KMS-11 (cell line): ENCODE data around the gene IGSF5.

Experiments used
- H2AFZ ChIP-seq: fragments of 200-600 bp; sonication (generic); 2 replicates; pipeline ENCODE4 v1.6.1; 2016; ENCODE audit warnings: antibody characterized with exemption, mixed run types, low read depth
- H3K27ac ChIP-seq: fragments of 200-600 bp; sonication (generic); 2 replicates; pipeline ENCODE4 v1.6.1; 2016; ENCODE audit warnings: mild to moderate bottlenecking, mixed run types
- H3K27me3 ChIP-seq: fragments of 200-600 bp; sonication (generic); 2 replicates; pipeline ENCODE4 v1.6.1; 2017; ENCODE audit warnings: mild to moderate bottlenecking, low read depth, mixed run types, moderate library complexity; ENCODE audit not compliant: insufficient read depth
- H3K36me3 ChIP-seq: fragments of 200-600 bp; sonication (generic); 2 replicates; pipeline ENCODE4 v1.6.1; 2017; ENCODE audit warnings: mild to moderate bottlenecking, mixed run types; ENCODE audit not compliant: insufficient read depth
- H3K4me1 ChIP-seq: fragments of 200-600 bp; sonication (generic); 2 replicates; pipeline ENCODE4 v1.6.1; 2016; ENCODE audit warnings: mild to moderate bottlenecking, low read depth, mixed run types; ENCODE audit not compliant: poor library complexity, severe bottlenecking
- H3K4me2 ChIP-seq: fragments of 200-600 bp; sonication (generic); 2 replicates; pipeline ENCODE4 v1.7.0; 2016; ENCODE audit warnings: mild to moderate bottlenecking, mixed run types
- H3K4me3 ChIP-seq: fragments of 200-600 bp; sonication (generic); IDR thresholded peaks from 2 replicates; pipeline ENCODE4 v1.6.1; 2017; ENCODE audit warnings: low read depth, low read length, mixed read lengths; ENCODE audit not compliant: insufficient read depth
- H3K79me2 ChIP-seq: fragments of 200-600 bp; sonication (generic); 2 replicates; pipeline ENCODE4 v1.6.1; 2016; ENCODE audit warnings: low read depth, mixed run types; ENCODE audit not compliant: insufficient read depth
- H3K9ac ChIP-seq: fragments of 200-600 bp; sonication (generic); 2 replicates; pipeline ENCODE4 v1.6.1; 2016; ENCODE audit warnings: mild to moderate bottlenecking, mixed run types
- H4K20me1 ChIP-seq: fragments of 200-600 bp; sonication (generic); 2 replicates; pipeline ENCODE4 v1.6.1; 2016; ENCODE audit warnings: mild to moderate bottlenecking, mixed run types; ENCODE audit not compliant: insufficient read depth
- CTCF ChIP-seq: fragments of 200-600 bp; sonication (generic); conservative IDR thresholded peaks from 2 replicates; pipeline ENCODE4 v1.6.1; 2017; ENCODE audit warnings: low read depth, mild to moderate bottlenecking, antibody characterized with exemption, low read length, moderate library complexity, mixed read lengths

Gene IGSF5

GRCh38 chr21:39720126-39720778, 24.7 kb upstream of the IGSF5 start:
- no peak overlapping the region for H3K4me2 ChIP-seq
- no peak overlapping the region for H3K4me3 ChIP-seq
- no peak for TF ChIP-seq CTCF
- no peaks in the 10 kb centered on the region for H3K79me2 ChIP-seq
- no peaks in the 10 kb centered on the region for H4K20me1 ChIP-seq
- no peak overlapping the region for H2AFZ ChIP-seq
- no peaks in the 10 kb centered on the region for H3K36me3 ChIP-seq
- no peaks in the 10 kb centered on the region for H3K4me1 ChIP-seq
- no peak overlapping the region for H3K9ac ChIP-seq
- no peaks in the 10 kb centered on the region for H3K27me3 ChIP-seq
- H3K27ac ChIP-seq, result no peak overlapping the region

- Histone ChIP-seq H3K27me3 (no peaks in the 10 kb centered on the region), H3K27ac (no peak overlapping the region), H2AFZ (no peak overlapping the region), H3K36me3 (no peaks in the 10 kb centered on the region), H4K20me1 (no peaks in the 10 kb centered on the region), H3K4me3 (no peak overlapping the region), H3K4me2 (no peak overlapping the region), H3K9ac (no peak overlapping the region), H3K4me1 (no peaks in the 10 kb centered on the region), H3K79me2 (no peaks in the 10 kb centered on the region)
- TF ChIP-seq CTCF, result no peak
Observed at GRCh38 chr21:39721885-39722284, 23.1 kb upstream of the IGSF5 start.

GRCh38 chr21:39724944-39725343, 20.0 kb upstream of the IGSF5 start:
- Histone ChIP-seq H4K20me1 (no peaks in the 10 kb centered on the region), H3K4me1 (no peaks in the 10 kb centered on the region), H3K27me3 (no peaks in the 10 kb centered on the region), H3K4me3 (no peak overlapping the region), H3K36me3 (no peaks in the 10 kb centered on the region), H2AFZ (no peak overlapping the region), H3K4me2 (no peak overlapping the region), H3K27ac (no peak overlapping the region), H3K79me2 (no peaks in the 10 kb centered on the region), H3K9ac (no peak overlapping the region)
- TF ChIP-seq CTCF, result no peak

GRCh38 chr21:39726133-39726532, 18.9 kb upstream of the IGSF5 start:
- H4K20me1 ChIP-seq, result no peaks in the 10 kb centered on the region
- no peak overlapping the region for H3K9ac ChIP-seq
- no peaks in the 10 kb centered on the region for H3K27me3 ChIP-seq
- H3K4me2 ChIP-seq, result no peak overlapping the region
- no peak for TF ChIP-seq CTCF
- no peaks in the 10 kb centered on the region for H3K36me3 ChIP-seq
- no peak overlapping the region for H3K4me3 ChIP-seq
- no peak overlapping the region for H2AFZ ChIP-seq
- no peaks in the 10 kb centered on the region for H3K4me1 ChIP-seq
- no peaks in the 10 kb centered on the region for H3K79me2 ChIP-seq
- no peak overlapping the region for H3K27ac ChIP-seq
